SH-SY5Y (cell line): Measurements from ENCODE around the gene CIAO1.

ENCODE experiments used
- GATA2 ChIP-seq: IDR thresholded peaks from 2 replicates; pipeline ENCODE4 v1.6.1; 2011; ENCODE audit warnings: mild to moderate bottlenecking, low read depth, low read length
- GATA3 ChIP-seq: IDR thresholded peaks from 2 replicates; pipeline ENCODE4 v1.6.1; 2011; ENCODE audit warnings: low read depth, mild to moderate bottlenecking, low read length, moderate library complexity

- TF ChIP-seq GATA3 (no peak), GATA2 (no peak)
Measured at GRCh38 chr2:96291751-96292150, 25.7 kb downstream of the CIAO1 start.
